ENCODE results near the gene CORO7.
"Not testable (repeated sequence)": the region's sequence is repeated elsewhere in the genome, so short reads cannot be mapped to it uniquely, and the experiment has no call there.

The CORO7 gene

GRCh38 chr16:4347765-4348509 lies 68.5 kb downstream of the CORO7 start:
- H3K4me3 ChIP-seq (ENCODE audit: low read length), result no peak overlapping the region
- H3K36me3 ChIP-seq (ENCODE audit: control insufficient read depth, insufficient read depth, low read length), result no peaks in the 10 kb centered on the region
- no peaks in the 10 kb centered on the region for H3K27me3 ChIP-seq (ENCODE audit: control insufficient read depth, insufficient read depth, low read length)
- H3K9me3 ChIP-seq (ENCODE audit: control insufficient read depth, low read length), result no peaks in the 10 kb centered on the region
- H3K4me1 ChIP-seq (ENCODE audit: control insufficient read depth, insufficient read depth, low read length), result peaks cover 38% of the 10 kb centered on the region
- no peak overlapping the region for H3K9ac ChIP-seq (ENCODE audit: low read length)

DNA sequence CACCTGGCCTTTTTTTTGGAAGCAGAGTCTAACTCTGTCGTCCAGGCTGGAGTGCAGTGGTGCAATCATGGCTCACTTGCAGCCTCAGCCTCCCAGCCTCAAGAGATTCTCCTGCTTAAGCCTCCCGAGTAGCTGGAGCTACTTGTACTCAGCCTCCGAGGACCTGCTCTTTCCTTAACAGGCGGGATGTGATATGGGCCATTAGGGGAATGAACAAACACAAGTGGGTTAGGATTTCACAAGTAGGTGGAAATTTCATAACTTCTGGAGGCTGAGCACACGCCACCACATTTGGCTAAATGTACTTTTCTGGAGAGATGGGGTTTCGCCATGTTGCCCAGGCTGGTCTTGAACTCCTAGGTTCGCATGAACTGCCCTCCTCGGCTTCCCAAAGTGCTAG lies 69.4 kb downstream of the CORO7 start:
- no peaks in the 10 kb centered on the region for H3K36me3 ChIP-seq (ENCODE audit: control insufficient read depth, insufficient read depth, low read length)
- peaks cover 38% of the 10 kb centered on the region for H3K4me1 ChIP-seq (ENCODE audit: control insufficient read depth, insufficient read depth, low read length)
- no peak overlapping the region for H3K9ac ChIP-seq (ENCODE audit: low read length)
- no peak overlapping the region for H3K4me3 ChIP-seq (ENCODE audit: low read length)
- no peaks in the 10 kb centered on the region for H3K27me3 ChIP-seq (ENCODE audit: control insufficient read depth, insufficient read depth, low read length)
- no peaks in the 10 kb centered on the region for H3K9me3 ChIP-seq (ENCODE audit: control insufficient read depth, low read length)

GRCh38 chr16:4345836-4346781 lies 70.3 kb downstream of the CORO7 start:
- peak overlapping the region; percentile 39 for H3K9ac ChIP-seq (ENCODE audit: low read length)
- H3K27me3 ChIP-seq (ENCODE audit: control insufficient read depth, insufficient read depth, low read length), result no peaks in the 10 kb centered on the region
- peaks cover 33% of the 10 kb centered on the region for H3K4me1 ChIP-seq (ENCODE audit: control insufficient read depth, insufficient read depth, low read length)
- no peaks in the 10 kb centered on the region for H3K9me3 ChIP-seq (ENCODE audit: control insufficient read depth, low read length)
- H3K36me3 ChIP-seq (ENCODE audit: control insufficient read depth, insufficient read depth, low read length), result no peaks in the 10 kb centered on the region
- no peak overlapping the region for H3K4me3 ChIP-seq (ENCODE audit: low read length)

DNA sequence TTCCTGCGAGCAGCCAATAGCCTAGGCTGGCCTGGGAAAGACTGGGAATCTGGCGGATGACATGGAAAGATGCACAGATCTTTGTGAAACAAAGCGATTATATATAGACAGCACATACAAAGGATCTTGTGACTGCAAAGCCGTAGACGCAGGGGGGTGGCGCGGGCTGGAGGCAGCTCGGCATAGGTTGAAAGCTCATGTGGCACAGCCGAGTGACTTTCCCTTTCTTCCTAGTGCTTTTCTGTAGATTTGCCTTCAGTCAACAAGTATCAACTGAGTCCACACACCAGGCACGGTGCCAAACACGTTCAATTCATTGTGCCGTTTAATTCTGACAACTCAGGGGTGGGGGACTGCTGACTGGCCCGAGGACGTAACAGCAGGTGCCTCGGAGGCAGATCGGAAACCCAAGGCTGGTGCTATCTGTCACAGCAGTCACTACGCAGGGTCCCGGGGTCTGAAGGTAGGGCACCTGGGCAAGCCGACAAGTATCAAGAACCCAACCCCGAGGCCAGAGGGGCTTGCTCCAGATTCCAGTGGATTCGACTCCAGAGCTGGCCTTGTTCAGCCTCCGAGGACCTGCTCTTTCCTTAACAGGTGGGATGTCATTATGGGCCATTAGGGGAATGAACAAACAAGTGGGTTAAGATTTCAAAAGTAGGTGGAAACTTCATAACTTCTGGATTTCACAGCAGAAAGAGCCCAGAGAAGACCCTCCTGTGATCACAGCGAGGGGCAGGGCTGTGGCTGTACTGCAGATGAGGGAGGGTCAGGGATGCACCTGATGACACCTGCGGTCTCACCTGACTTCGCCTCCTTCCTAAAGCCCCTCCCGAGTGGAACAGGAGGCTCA lies 71.2 kb downstream of the CORO7 start:
- Histone ChIP-seq H3K36me3 (ENCODE audit: control insufficient read depth, insufficient read depth, low read length) (no peaks in the 10 kb centered on the region), H3K4me1 (ENCODE audit: control insufficient read depth, insufficient read depth, low read length) (peaks cover 28% of the 10 kb centered on the region), H3K4me3 (ENCODE audit: low read length) (no peak overlapping the region), H3K9me3 (ENCODE audit: control insufficient read depth, low read length) (no peaks in the 10 kb centered on the region), H3K9ac (ENCODE audit: low read length) (peak overlapping the region; percentile 39), H3K27me3 (ENCODE audit: control insufficient read depth, insufficient read depth, low read length) (no peaks in the 10 kb centered on the region)

GRCh38 chr16:4344300-4344982 lies 72.0 kb downstream of the CORO7 start:
- peak overlapping the region; percentile 4 for H3K9ac ChIP-seq (ENCODE audit: low read length)
- peaks cover 28% of the 10 kb centered on the region for H3K4me1 ChIP-seq (ENCODE audit: control insufficient read depth, insufficient read depth, low read length)
- not testable (repeated sequence) for H3K4me3 ChIP-seq (ENCODE audit: low read length); H3K9me3 ChIP-seq (ENCODE audit: control insufficient read depth, low read length); H3K27me3 ChIP-seq (ENCODE audit: control insufficient read depth, insufficient read depth, low read length); H3K36me3 ChIP-seq (ENCODE audit: control insufficient read depth, insufficient read depth, low read length)

DNA sequence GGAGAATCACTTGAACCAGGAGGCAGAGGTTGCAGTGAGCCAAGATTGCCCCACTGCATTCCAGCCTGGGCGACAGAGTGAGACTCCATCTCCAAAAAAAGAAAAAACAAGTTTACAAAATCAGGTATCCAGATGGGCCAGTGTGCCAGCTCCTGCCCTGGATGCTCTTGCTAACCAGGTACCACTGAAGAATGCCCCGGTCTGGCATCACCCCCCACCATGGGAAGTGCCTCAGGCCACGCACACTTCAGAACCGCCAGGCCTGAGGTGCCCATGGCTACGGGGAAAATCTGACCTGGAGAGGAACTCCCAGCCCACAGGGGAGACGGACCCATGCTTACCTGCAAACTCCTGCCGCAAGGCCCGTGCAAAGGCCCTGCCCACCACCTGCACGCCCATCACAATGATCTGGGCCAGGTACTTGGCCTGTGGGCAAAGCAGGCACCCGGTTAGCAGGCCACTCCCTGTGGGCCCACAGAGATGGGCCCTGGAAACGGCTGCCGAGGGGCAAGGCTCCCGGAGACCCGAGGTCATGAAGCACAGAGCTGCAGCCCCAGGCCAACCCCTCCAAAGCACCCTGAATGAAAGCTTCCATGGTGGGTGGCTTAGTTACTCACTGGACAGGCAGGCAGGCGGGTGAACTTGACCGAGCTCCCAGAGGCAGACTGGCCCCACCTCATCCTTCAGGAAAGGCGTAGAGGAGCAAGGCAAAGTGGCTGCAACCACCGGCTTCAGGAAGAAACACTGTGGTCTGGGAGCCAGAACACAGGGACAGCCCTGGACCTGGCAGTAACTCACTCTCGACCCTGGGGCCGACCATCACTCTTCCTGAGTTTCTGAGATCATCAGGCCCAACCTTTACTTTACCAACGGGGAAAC lies 73.3 kb downstream of the CORO7 start:
- H3K9me3 ChIP-seq (ENCODE audit: control insufficient read depth, low read length), result no peaks in the 10 kb centered on the region
- no peak overlapping the region for H3K4me3 ChIP-seq (ENCODE audit: low read length)
- no peaks in the 10 kb centered on the region for H3K36me3 ChIP-seq (ENCODE audit: control insufficient read depth, insufficient read depth, low read length)
- peaks cover 25% of the 10 kb centered on the region for H3K4me1 ChIP-seq (ENCODE audit: control insufficient read depth, insufficient read depth, low read length)
- H3K27me3 ChIP-seq (ENCODE audit: control insufficient read depth, insufficient read depth, low read length), result no peaks in the 10 kb centered on the region
- H3K9ac ChIP-seq (ENCODE audit: low read length), result no peak overlapping the region

DNA sequence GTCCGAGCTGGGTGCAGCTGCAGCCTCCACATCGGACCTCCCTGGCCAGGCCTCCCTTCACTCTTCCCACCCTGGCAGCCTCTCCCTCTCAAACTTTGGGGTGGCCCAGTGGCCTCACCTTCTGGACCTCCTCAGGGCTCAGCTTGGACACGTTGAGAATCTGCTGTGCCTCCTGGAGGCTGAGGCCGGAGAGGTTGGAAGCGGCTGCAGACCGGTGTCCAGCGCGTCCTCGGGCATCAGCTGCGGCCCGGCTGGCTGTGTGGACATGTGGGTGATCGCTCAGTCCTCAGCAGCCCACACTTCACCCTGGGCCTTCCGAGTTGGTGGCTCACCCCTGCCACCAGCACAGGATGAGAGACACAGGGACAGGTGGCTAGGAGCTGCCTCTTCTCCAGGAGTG lies 75.1 kb downstream of the CORO7 start:
- H3K36me3 ChIP-seq (ENCODE audit: control insufficient read depth, insufficient read depth, low read length), result no peaks in the 10 kb centered on the region

GRCh38 chr16:4340443-4340842 lies 76.0 kb downstream of the CORO7 start:
- Histone ChIP-seq H3K9ac (ENCODE audit: low read length) (no peak overlapping the region), H3K4me1 (ENCODE audit: control insufficient read depth, insufficient read depth, low read length) (peaks cover 10% of the 10 kb centered on the region), H3K4me3 (ENCODE audit: low read length) (no peak overlapping the region), H3K36me3 (ENCODE audit: control insufficient read depth, insufficient read depth, low read length) (no peaks in the 10 kb centered on the region), H3K9me3 (ENCODE audit: control insufficient read depth, low read length) (no peaks in the 10 kb centered on the region), H3K27me3 (ENCODE audit: control insufficient read depth, insufficient read depth, low read length) (no peaks in the 10 kb centered on the region)

More for the DNA sequence above, 75.1 kb downstream of the CORO7 start:
- no peak overlapping the region for H3K4me3 ChIP-seq (ENCODE audit: low read length)
- H3K9ac ChIP-seq (ENCODE audit: low read length), result no peak overlapping the region
- H3K27me3 ChIP-seq (ENCODE audit: control insufficient read depth, insufficient read depth, low read length), result no peaks in the 10 kb centered on the region
- peaks cover 18% of the 10 kb centered on the region for H3K4me1 ChIP-seq (ENCODE audit: control insufficient read depth, insufficient read depth, low read length)
- H3K9me3 ChIP-seq (ENCODE audit: control insufficient read depth, low read length), result no peaks in the 10 kb centered on the region

DNA sequence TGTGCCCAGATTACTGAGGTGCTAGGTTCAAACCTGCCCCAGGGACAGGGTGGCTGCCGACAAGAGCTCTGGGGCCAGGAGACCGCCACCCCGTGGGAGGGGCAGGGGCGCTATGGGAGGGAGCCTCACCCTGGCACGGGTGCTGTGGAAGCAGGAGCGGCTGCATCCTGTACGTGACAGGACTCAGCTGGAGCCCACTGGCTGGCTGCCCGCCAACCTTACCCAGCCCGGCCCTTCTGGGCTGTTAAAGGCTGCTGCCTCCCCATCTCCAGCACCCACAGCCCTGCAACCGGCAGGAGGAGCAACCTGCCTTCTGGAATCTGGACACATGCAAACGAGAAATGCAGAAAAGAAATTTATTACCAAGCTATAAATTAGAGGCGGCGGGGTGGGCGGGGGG lies 76.5 kb downstream of the CORO7 start:
- Histone ChIP-seq H3K4me3 (ENCODE audit: low read length) (no peak overlapping the region), H3K9ac (ENCODE audit: low read length) (no peak overlapping the region), H3K27me3 (ENCODE audit: control insufficient read depth, insufficient read depth, low read length) (no peaks in the 10 kb centered on the region), H3K36me3 (ENCODE audit: control insufficient read depth, insufficient read depth, low read length) (no peaks in the 10 kb centered on the region), H3K4me1 (ENCODE audit: control insufficient read depth, insufficient read depth, low read length) (peaks cover 5% of the 10 kb centered on the region), H3K9me3 (ENCODE audit: control insufficient read depth, low read length) (no peaks in the 10 kb centered on the region)

DNA sequence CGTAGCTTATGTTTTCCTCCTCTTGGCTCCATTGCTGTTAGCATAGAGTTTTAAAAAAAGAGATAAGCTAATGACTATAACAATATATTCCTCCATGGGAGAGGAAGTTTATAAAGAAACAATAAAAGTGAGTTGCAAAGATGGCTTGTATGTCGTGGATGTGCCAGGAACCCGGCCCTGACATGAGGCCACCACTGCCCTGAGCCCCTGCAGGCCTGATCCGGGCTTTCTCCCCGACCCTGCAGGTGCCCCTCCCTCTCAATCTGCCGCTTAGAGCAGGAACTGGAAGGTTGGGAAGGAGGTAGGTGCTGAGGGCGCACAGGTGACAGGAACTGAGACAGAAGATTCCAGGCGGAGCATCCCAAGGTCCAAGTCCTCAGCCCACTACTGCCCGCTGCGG lies 76.9 kb downstream of the CORO7 start:
- Histone ChIP-seq H3K36me3 (ENCODE audit: control insufficient read depth, insufficient read depth, low read length) (no peaks in the 10 kb centered on the region), H3K9me3 (ENCODE audit: control insufficient read depth, low read length) (no peaks in the 10 kb centered on the region), H3K27me3 (ENCODE audit: control insufficient read depth, insufficient read depth, low read length) (no peaks in the 10 kb centered on the region), H3K9ac (ENCODE audit: low read length) (no peak overlapping the region), H3K4me3 (ENCODE audit: low read length) (no peak overlapping the region), H3K4me1 (ENCODE audit: control insufficient read depth, insufficient read depth, low read length) (peaks cover under 1% of the 10 kb centered on the region)

Data from mucosa of stomach (tissue), 1 donor.